Prostate gland (tissue), 2 donors: ENCODE data around the gene OPRM1. TPM values are rescaled to one million over a fixed set of nuclear protein-coding genes. Genes with fewer than 3 reads are reported as not detected.

ENCODE experiments used
- DNase-seq: peaks from one replicate; pipeline ENCODE4 v3.0.0-alpha.2; 2019; ENCODE audit warnings: low spot score
- H3K27ac ChIP-seq, 2 donors: fragments of 200-600 bp; sonication (generic); 2 replicates each; pipeline ENCODE4 v1.5.1; 2017 to 2019
- H3K27me3 ChIP-seq: fragments of 200-600 bp; sonication (generic); replicated peaks from 2 replicates; pipeline ENCODE4 v1.5.1; 2019; ENCODE audit not compliant: insufficient read depth
- H3K36me3 ChIP-seq, 2 donors: fragments of 200-600 bp; sonication (generic); 1 replicate in 1 of 2; 2 replicates in 1 of 2; pipeline versions ENCODE4 v1.5.1 to v1.8.1; 2017 to 2019
- H3K4me1 ChIP-seq: fragments of 200-600 bp; sonication (generic); replicated peaks from 2 replicates; pipeline ENCODE4 v1.5.1; 2019
- H3K4me3 ChIP-seq, 2 donors: fragments of 200-600 bp; sonication (generic); 2 replicates each; pipeline ENCODE4 v1.5.1; 2017 to 2019
- H3K9me3 ChIP-seq: fragments of 200-600 bp; sonication (generic); 2 replicates; pipeline ENCODE4 v1.5.1; 2017
- CTCF ChIP-seq, 4 experiments: fragments of 200-600 bp in 2 of 4; fragments of 450-650 bp in 2 of 4; sonication (generic) in 2 of 4; IDR thresholded peaks; 1 replicate in 3 of 4; 2 replicates in 1 of 4; pipeline ENCODE4 v1.5.1; 2016 to 2019; ENCODE audit warnings: antibody characterized with exemption in 4 of 4, mild to moderate bottlenecking in 2 of 4, moderate library complexity in 2 of 4
- POLR2A ChIP-seq: fragments of 450-650 bp; IDR thresholded peaks from one replicate; pipeline ENCODE4 v1.6.1; 2016; ENCODE audit warnings: antibody characterized with exemption, mild to moderate bottlenecking
- POLR2AphosphoS5 ChIP-seq: sonication (generic); formaldehyde crosslinking; IDR thresholded peaks from one replicate; pipeline ENCODE4 v1.6.1; 2017; ENCODE audit warnings: antibody characterized with exemption
- WGBS: methylation state at CpG from one replicate; pipeline ENCODE4 v1.1.5; 2018; 5-methylcytosine and 5-hydroxymethylcytosine counted together
- intact Hi-C: fragments of 100-400 bp; cut with DNase I; formaldehyde crosslinking; loops from one replicate; pipeline ENCODE4 v1.14.2; 2022
- total RNA-seq, 2 donors: library from RNA; depleted of rRNA; stranded (reverse); fragments of >200 nt; gene quantifications; one replicate each; pipeline ENCODE4 v1.1.0, GENCODE V29; 2016

OPRM1 gene
- total RNA-seq, 2 donors from 2014 or later = not detected

- no peak for DNase-seq
- Histone ChIP-seq H3K27ac (no peak overlapping the region), H3K9me3 (no peaks in the 10 kb centered on the region), H3K36me3 (no peaks in the 10 kb centered on the region), H3K4me1 (no peaks in the 10 kb centered on the region), H3K4me3 (no peak overlapping the region), H3K27me3 (no peaks in the 10 kb centered on the region)
- WGBS = 81% methylated on average over 1 of the region's 1 CpG
- no peak for TF ChIP-seq POLR2AphosphoS5
- TF ChIP-seq CTCF (IDR thresholded peaks at IDR 0.05) = no peak
- TF ChIP-seq POLR2A = no peak
- intact Hi-C loops = no loop called here
Observed at GRCh38 chr6:154257067-154257466, 218.0 kb downstream of the OPRM1 start.

GRCh38 chr6:154258064-154258757, 219.2 kb downstream of the OPRM1 start:
- intact Hi-C loops = no loop called here

DNA sequence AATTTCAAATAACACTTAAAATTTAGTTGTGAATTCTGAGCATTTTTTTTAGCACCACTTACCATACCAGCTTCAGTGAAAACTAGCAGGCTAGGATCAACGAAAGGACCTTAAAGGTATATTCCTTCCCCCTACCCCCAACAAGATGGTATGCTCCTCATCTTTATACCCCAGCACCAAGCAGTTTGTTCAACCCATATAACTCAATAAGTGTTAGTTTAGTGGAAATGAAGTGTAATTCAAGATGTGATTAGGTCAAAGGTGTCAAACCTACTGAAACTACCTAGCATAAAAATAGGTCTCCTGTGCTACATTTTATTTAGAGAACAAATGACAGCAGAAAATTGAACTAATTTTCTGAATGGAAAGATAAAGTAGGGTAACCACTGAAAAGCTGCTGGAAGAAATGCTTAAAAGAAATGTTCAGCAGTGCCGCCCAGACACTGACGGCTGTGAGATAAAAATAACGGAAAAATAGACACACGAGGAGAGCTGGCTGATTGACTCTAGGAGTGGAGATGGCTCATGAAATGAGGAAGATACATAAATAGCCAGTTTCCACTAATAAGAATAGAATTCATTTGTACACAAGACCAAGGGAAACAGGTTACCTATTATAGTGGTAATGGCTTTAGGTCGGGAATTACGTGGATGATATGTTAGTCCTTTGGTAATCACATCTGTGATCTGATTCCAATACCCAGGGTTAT, 222.8 kb downstream of the OPRM1 start:
- no peak for DNase-seq
- intact Hi-C loops = no loop called here
- TF ChIP-seq POLR2AphosphoS5 = no peak
- TF ChIP-seq CTCF (IDR thresholded peaks at IDR 0.05) = no peak
- TF ChIP-seq POLR2A = no peak
- H3K27me3 ChIP-seq = no peaks in the 10 kb centered on the region
- H3K27ac ChIP-seq = no peak overlapping the region
- no peak overlapping the region for H3K4me3 ChIP-seq
- H3K9me3 ChIP-seq = no peaks in the 10 kb centered on the region
- 84% methylated on average over 7 of the region's 7 CpGs for WGBS
- no peaks in the 10 kb centered on the region for H3K4me1 ChIP-seq
- H3K36me3 ChIP-seq = no peaks in the 10 kb centered on the region

More at GRCh38 chr6:154258064-154258757, 219.2 kb downstream of the OPRM1 start:
- no peaks in the 10 kb centered on the region for H3K4me1 ChIP-seq
- no peak overlapping the region for H3K4me3 ChIP-seq
- H3K27me3 ChIP-seq = no peaks in the 10 kb centered on the region
- no peak overlapping the region for H3K27ac ChIP-seq
- WGBS = 82% methylated on average over 4 of the region's 4 CpGs
- no peak for DNase-seq
- TF ChIP-seq POLR2AphosphoS5 (no peak), POLR2A (no peak), CTCF (IDR thresholded peaks at IDR 0.05) (no peak)
- H3K36me3 ChIP-seq = no peaks in the 10 kb centered on the region
- no peaks in the 10 kb centered on the region for H3K9me3 ChIP-seq

DNA sequence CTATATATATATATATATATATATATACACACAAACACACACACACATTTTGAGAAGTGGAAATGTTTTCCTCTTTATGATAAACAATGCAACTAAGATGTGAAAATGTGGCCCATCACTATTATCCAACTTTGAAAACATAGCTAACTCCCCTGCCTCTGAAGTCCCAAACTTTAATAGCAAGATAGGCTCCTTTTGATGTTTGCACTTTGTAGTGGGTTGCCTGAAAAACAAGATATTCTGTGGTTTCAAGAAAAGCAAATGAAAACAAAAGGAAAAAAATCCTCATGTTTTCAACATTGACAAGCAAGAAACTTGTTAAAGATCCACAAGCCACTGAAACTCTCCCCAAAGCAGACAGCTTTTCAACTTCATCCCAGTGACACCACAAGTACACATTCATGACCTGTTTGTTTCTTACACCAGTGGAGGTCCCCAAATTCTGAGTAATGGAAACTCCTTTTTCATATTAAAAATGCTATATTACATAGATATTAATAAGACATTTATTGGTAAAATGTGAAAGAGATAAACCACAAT, 227.6 kb downstream of the OPRM1 start:
- Histone ChIP-seq H3K27me3 (no peaks in the 10 kb centered on the region), H3K4me1 (no peaks in the 10 kb centered on the region), H3K36me3 (no peaks in the 10 kb centered on the region), H3K4me3 (no peak overlapping the region), H3K9me3 (no peaks in the 10 kb centered on the region), H3K27ac (no peak overlapping the region)
- TF ChIP-seq POLR2A = no peak
- no peak for TF ChIP-seq POLR2AphosphoS5
- TF ChIP-seq CTCF (IDR thresholded peaks at IDR 0.05) = no peak
- no peak for DNase-seq
- intact Hi-C loops = no loop called here
